Erythroblast (primary cell): ENCODE results near the gene RNF212B.

Source experiments
- GATA1 ChIP-seq: IDR thresholded peaks from 2 replicates; pipeline ENCODE4 v1.6.1; 2011; ENCODE audit warnings: low read depth, mild to moderate bottlenecking, control low read depth, low read length, moderate library complexity
- POLR2A ChIP-seq: IDR thresholded peaks from 2 replicates; pipeline ENCODE4 v1.6.1; 2011; ENCODE audit warnings: mild to moderate bottlenecking, low read length

GRCh38 chr14:23307687-23308644 lies 70.2 kb downstream of the RNF212B start:
- TF ChIP-seq POLR2A: no peak
- no peak for TF ChIP-seq GATA1
